GM23338 (cell line): ENCODE measurements around the gene CSPG4. TPM values are rescaled to one million over a fixed set of nuclear protein-coding genes. Genes with fewer than 3 reads are reported as not detected.

Source experiments
- ATAC-seq: fragments of 200-7000 bp; cut with Tn5 transposase; 3 replicates; pipeline ENCODE4 v1.9.1; 2020
- DNase-seq: peaks from one replicate; pipeline ENCODE4 v3.0.0-alpha.2; 2015; ENCODE audit warnings: low spot score
- H2AFZ ChIP-seq: fragments of 200-600 bp; sonication (generic); 2 replicates; pipeline ENCODE4 v1.8.0; 2016; ENCODE audit warnings: antibody characterized with exemption, mild to moderate bottlenecking, moderate library complexity
- H3F3A ChIP-seq: fragments of 200-600 bp; sonication (generic); replicated peaks from 2 replicates; pipeline ENCODE4 v1.8.0; 2017; ENCODE audit warnings: antibody characterized with exemption, mixed run types, low read depth
- H3K27ac ChIP-seq: fragments of 200-600 bp; sonication (generic); 2 replicates; pipeline ENCODE4 v1.6.1; 2016; ENCODE audit warnings: low read depth
- H3K27me3 ChIP-seq: fragments of 200-600 bp; sonication (generic); 2 replicates; pipeline ENCODE4 v1.8.0; 2016; ENCODE audit warnings: mild to moderate bottlenecking, mixed run types, moderate library complexity; ENCODE audit not compliant: insufficient read depth
- H3K36me3 ChIP-seq: fragments of 200-600 bp; sonication (generic); 2 replicates; pipeline ENCODE4 v1.8.0; 2016; ENCODE audit warnings: mild to moderate bottlenecking; ENCODE audit not compliant: insufficient read depth
- H3K4me1 ChIP-seq: fragments of 200-600 bp; sonication (generic); 2 replicates; pipeline ENCODE4 v1.8.0; 2016; ENCODE audit warnings: mild to moderate bottlenecking, moderate library complexity; ENCODE audit not compliant: insufficient read depth
- H3K4me2 ChIP-seq: fragments of 200-600 bp; sonication (generic); 2 replicates; pipeline ENCODE4 v1.7.1; 2017; ENCODE audit warnings: mixed run types
- H3K4me3 ChIP-seq: fragments of 200-600 bp; sonication (generic); 2 replicates; pipeline ENCODE4 v1.6.1; 2016; ENCODE audit warnings: mixed run types
- H3K79me2 ChIP-seq: fragments of 200-600 bp; sonication (generic); replicated peaks from 2 replicates; pipeline ENCODE4 v1.8.0; 2017; ENCODE audit warnings: mild to moderate bottlenecking; ENCODE audit not compliant: insufficient read depth
- H3K9me2 ChIP-seq: fragments of 200-600 bp; sonication (generic); 2 replicates; pipeline ENCODE4 v1.8.0; 2017; ENCODE audit not compliant: insufficient read depth
- H4K20me1 ChIP-seq: fragments of 200-600 bp; sonication (generic); replicated peaks from 2 replicates; pipeline ENCODE4 v1.8.0; 2017; ENCODE audit warnings: mild to moderate bottlenecking; ENCODE audit not compliant: insufficient read depth
- H3K27ac Mint-ChIP-seq: 2 replicates; pipeline ENCODE4 v1.8.0; 2020; ENCODE audit warnings: inconsistent platforms, mild to moderate bottlenecking, moderate library complexity, mixed read lengths
- H3K27me3 Mint-ChIP-seq: 3 replicates; pipeline ENCODE4 v1.8.0; 2022; ENCODE audit warnings: low read depth, mild to moderate bottlenecking, moderate library complexity, mixed read lengths, inconsistent platforms; ENCODE audit not compliant: insufficient read depth, poor library complexity
- H3K36me3 Mint-ChIP-seq: 3 replicates; pipeline ENCODE4 v1.8.0; 2021; ENCODE audit warnings: low read depth, mild to moderate bottlenecking, inconsistent platforms, moderate library complexity, mixed read lengths
- H3K4me1 Mint-ChIP-seq: 3 replicates; pipeline ENCODE4 v1.8.0; 2020; ENCODE audit warnings: mild to moderate bottlenecking, inconsistent platforms, mixed read lengths
- H3K4me3 Mint-ChIP-seq: 3 replicates; pipeline ENCODE4 v1.8.0; 2021; ENCODE audit warnings: moderate library complexity, mild to moderate bottlenecking, inconsistent platforms, mixed read lengths
- H3K9me3 Mint-ChIP-seq: 3 replicates; pipeline ENCODE4 v1.8.0; 2020; ENCODE audit warnings: moderate library complexity, mild to moderate bottlenecking, inconsistent platforms, mixed read lengths
- CREB1 ChIP-seq: fragments of 250-450 bp; sonication (Bioruptor Pico); IDR thresholded peaks from 2 replicates; pipeline ENCODE4 v1.5.0; 2020; ENCODE audit warnings: low read depth, mild to moderate bottlenecking, moderate library complexity
- EZH2 ChIP-seq: fragments of 200-600 bp; sonication (generic); IDR thresholded peaks from one replicate; pipeline ENCODE4 v1.8.0; 2017; ENCODE audit warnings: antibody characterized with exemption, mild to moderate bottlenecking, low read depth; ENCODE audit not compliant: unreplicated experiment
- EZH2phosphoT487 ChIP-seq: fragments of 200-600 bp; sonication (generic); IDR thresholded peaks from one replicate; pipeline ENCODE4 v1.8.1; 2018; ENCODE audit warnings: antibody characterized with exemption; ENCODE audit not compliant: unreplicated experiment
- JUNB ChIP-seq: IDR thresholded peaks from one replicate; pipeline ENCODE4 v1.6.1; 2016; ENCODE audit warnings: antibody characterized with exemption; ENCODE audit not compliant: unreplicated experiment
- STAT1 ChIP-seq: IDR thresholded peaks from one replicate; pipeline ENCODE4 v1.6.1; 2016; ENCODE audit warnings: antibody characterized with exemption; ENCODE audit not compliant: unreplicated experiment
- polyA plus RNA-seq: library from polyadenylated mRNA; unstranded; fragments of >200 nt; fragmentation: Nextera tagmentation; extraction: Ambion mirVana; gene quantifications from 2 replicates; pipeline ENCODE4 v1.2.1, GENCODE V29; 2016
- total RNA-seq: library from RNA; depleted of rRNA; stranded (reverse); fragments of >200 nt; shearing (Covaris generic); gene quantifications from 2 replicates; pipeline ENCODE4 v1.2.3, GENCODE V29; 2014
- TF ChIP-seq, protein P1 (sequence below): fragments of 250-450 bp; sonication (Bioruptor Pico); IDR thresholded peaks from 2 replicates; pipeline ENCODE4 v1.5.0; 2020; ENCODE audit warnings: mild to moderate bottlenecking, moderate library complexity
- TF ChIP-seq, protein P2 (sequence below), 2 experiments: fragments of 200-600 bp in 1 of 2; sonication (generic) in 1 of 2; conservative IDR thresholded peaks; 2 replicates each; pipeline versions ENCODE4 v1.5.1 to v1.6.1; 2016 to 2017; ENCODE audit warnings: antibody characterized with exemption in 2 of 2, low read depth in 2 of 2, mild to moderate bottlenecking in 2 of 2, moderate library complexity in 1 of 2
- TF ChIP-seq, protein P3 (sequence below): IDR thresholded peaks from one replicate; pipeline ENCODE4 v1.6.1; 2018; ENCODE audit warnings: antibody characterized with exemption; ENCODE audit not compliant: unreplicated experiment

The CSPG4 gene
- total and polyA plus RNA-seq, 2 experiments from 2014 or later, result 0.27 to 4.0 TPM

DNA sequence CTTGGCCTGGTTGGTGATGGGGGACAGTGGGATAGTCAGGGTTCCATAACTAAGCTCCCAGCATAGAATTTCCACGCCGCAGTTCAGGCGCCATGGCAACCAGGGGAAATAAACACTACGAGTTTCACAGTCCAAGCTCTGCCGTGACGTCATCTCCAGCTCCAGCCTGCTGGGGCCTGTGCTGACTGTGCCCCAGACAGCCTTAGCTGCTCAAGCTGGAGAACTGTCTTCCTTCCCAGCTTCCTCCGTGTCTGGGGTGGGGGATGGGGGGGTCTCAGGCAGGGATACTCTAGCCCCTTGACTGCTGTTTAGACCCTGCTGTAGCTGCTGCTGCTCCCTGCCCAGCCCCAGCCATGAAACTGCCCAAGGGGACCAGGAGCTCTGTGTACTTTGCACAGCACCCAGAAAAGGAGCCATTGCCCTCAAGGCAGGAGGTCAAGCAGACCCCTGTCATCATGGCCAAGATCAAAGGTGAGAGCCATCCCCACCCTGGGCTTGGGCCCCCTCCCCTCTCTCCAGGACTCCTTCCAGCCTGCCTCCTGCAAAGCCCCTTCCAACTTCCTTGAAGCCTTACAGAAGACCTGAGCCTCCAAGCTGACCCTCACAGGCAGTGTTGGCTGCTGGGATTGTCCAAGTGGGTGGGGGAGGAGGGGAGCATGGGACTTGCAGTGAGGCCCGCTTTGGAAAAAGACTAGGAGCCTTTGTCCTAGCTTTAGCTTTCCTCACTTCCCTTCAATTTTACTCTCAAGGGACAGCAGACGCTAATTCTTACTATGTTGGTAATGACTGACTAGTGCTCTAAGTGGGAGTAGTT, 11.4 kb upstream of the CSPG4 start:
- Mint-ChIP-seq H3K4me1 (peaks cover 12% of the 10 kb centered on the region), H3K27ac (no peak overlapping the region), H3K27me3 (peaks cover 28% of the 10 kb centered on the region), H3K4me3 (no peak overlapping the region), H3K36me3 (no peaks in the 10 kb centered on the region), H3K9me3 (no peaks in the 10 kb centered on the region)
- Histone ChIP-seq H2AFZ (no peak overlapping the region), H3K9me2 (no peaks in the 10 kb centered on the region), H4K20me1 (no peaks in the 10 kb centered on the region), H3K27ac (no peak overlapping the region), H3K79me2 (no peaks in the 10 kb centered on the region), H3K4me1 (no peaks in the 10 kb centered on the region), H3K4me3 (no peak overlapping the region), H3K4me2 (no peak overlapping the region), H3K27me3 (no peaks in the 10 kb centered on the region), H3F3A (no peaks in the 10 kb centered on the region), H3K36me3 (no peaks in the 10 kb centered on the region)
- DNase-seq (peak; percentile 45), ATAC-seq (no peak)
- TF ChIP-seq JUNB (no peak), CREB1 (CRISPR knock-in tag) (0 out of 2 replicates have a peak, but pooled peaks have one; percentile 26)

DNA sequence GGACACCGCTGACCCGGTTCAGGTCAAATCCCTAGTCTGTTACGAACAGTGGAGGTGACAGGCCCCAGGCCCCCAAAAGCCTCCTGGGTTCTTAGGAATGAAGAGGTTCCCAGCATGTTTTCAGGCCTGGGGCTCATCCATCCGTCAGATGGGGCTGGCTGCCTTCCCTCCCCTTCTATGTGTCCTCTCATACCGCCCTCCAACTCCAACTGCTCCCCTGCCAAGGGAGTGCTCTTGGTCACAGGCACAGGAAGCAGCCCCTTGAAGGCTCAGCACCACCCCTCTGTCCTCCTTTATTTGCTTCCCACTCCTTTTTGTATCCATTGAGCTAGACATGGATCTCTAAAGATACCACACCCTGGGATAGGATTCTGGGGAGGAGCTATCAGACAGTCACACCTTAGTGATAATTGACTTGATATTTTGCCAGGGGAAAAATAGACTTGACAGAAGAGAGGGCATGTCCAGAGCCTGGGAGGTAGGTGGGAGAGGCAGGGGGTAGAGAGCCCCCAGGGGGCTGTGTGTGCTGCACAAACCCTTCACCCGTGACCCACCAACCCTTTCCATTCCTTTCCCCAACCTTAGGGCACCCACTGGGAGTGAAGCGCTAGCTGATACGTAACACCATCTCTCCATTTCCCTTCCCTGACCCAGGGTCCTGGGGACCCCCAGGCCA, 10.7 kb upstream of the CSPG4 start:
- no peak overlapping the region for H2AFZ ChIP-seq
- H3K4me2 ChIP-seq, result no peak overlapping the region
- H3K27ac Mint-ChIP-seq, result no peak overlapping the region
- H3K79me2 ChIP-seq, result no peaks in the 10 kb centered on the region
- peaks cover 12% of the 10 kb centered on the region for H3K4me1 Mint-ChIP-seq
- H3K4me3 ChIP-seq, result no peak overlapping the region
- no peaks in the 10 kb centered on the region for H3K36me3 Mint-ChIP-seq
- no peaks in the 10 kb centered on the region for H3K4me1 ChIP-seq
- H3K9me2 ChIP-seq, result no peaks in the 10 kb centered on the region
- no peaks in the 10 kb centered on the region for H3F3A ChIP-seq
- H3K27ac ChIP-seq, result no peak overlapping the region
- H3K9me3 Mint-ChIP-seq, result no peaks in the 10 kb centered on the region
- DNase-seq (no peak), ATAC-seq (no peak)
- no peaks in the 10 kb centered on the region for H4K20me1 ChIP-seq
- peaks cover 28% of the 10 kb centered on the region for H3K27me3 Mint-ChIP-seq
- H3K36me3 ChIP-seq, result no peaks in the 10 kb centered on the region
- H3K4me3 Mint-ChIP-seq, result no peak overlapping the region
- H3K27me3 ChIP-seq, result no peaks in the 10 kb centered on the region
- TF ChIP-seq, protein P1, sequence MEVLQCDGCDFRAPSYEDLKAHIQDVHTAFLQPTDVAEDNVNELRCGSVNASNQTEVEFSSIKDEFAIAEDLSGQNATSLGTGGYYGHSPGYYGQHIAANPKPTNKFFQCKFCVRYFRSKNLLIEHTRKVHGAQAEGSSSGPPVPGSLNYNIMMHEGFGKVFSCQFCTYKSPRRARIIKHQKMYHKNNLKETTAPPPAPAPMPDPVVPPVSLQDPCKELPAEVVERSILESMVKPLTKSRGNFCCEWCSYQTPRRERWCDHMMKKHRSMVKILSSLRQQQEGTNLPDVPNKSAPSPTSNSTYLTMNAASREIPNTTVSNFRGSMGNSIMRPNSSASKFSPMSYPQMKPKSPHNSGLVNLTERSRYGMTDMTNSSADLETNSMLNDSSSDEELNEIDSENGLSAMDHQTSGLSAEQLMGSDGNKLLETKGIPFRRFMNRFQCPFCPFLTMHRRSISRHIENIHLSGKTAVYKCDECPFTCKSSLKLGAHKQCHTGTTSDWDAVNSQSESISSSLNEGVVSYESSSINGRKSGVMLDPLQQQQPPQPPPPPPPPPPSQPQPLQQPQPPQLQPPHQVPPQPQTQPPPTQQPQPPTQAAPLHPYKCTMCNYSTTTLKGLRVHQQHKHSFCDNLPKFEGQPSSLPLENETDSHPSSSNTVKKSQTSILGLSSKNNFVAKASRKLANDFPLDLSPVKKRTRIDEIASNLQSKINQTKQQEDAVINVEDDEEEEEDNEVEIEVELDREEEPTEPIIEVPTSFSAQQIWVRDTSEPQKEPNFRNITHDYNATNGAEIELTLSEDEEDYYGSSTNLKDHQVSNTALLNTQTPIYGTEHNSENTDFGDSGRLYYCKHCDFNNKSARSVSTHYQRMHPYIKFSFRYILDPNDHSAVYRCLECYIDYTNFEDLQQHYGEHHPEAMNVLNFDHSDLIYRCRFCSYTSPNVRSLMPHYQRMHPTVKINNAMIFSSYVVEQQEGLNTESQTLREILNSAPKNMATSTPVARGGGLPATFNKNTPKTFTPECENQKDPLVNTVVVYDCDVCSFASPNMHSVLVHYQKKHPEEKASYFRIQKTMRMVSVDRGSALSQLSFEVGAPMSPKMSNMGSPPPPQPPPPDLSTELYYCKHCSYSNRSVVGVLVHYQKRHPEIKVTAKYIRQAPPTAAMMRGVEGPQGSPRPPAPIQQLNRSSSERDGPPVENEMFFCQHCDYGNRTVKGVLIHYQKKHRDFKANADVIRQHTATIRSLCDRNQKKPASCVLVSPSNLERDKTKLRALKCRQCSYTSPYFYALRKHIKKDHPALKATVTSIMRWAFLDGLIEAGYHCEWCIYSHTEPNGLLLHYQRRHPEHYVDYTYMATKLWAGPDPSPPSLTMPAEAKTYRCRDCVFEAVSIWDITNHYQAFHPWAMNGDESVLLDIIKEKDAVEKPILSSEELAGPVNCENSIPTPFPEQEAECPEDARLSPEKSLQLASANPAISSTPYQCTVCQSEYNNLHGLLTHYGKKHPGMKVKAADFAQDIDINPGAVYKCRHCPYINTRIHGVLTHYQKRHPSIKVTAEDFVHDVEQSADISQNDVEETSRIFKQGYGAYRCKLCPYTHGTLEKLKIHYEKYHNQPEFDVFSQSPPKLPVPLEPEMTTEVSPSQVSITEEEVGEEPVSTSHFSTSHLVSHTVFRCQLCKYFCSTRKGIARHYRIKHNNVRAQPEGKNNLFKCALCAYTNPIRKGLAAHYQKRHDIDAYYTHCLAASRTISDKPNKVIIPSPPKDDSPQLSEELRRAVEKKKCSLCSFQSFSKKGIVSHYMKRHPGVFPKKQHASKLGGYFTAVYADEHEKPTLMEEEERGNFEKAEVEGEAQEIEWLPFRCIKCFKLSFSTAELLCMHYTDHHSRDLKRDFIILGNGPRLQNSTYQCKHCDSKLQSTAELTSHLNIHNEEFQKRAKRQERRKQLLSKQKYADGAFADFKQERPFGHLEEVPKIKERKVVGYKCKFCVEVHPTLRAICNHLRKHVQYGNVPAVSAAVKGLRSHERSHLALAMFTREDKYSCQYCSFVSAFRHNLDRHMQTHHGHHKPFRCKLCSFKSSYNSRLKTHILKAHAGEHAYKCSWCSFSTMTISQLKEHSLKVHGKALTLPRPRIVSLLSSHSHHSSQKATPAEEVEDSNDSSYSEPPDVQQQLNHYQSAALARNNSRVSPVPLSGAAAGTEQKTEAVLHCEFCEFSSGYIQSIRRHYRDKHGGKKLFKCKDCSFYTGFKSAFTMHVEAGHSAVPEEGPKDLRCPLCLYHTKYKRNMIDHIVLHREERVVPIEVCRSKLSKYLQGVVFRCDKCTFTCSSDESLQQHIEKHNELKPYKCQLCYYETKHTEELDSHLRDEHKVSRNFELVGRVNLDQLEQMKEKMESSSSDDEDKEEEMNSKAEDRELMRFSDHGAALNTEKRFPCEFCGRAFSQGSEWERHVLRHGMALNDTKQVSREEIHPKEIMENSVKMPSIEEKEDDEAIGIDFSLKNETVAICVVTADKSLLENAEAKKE (CRISPR knock-in tag), result no peak
- TF ChIP-seq EZH2phosphoT487, result no peak
- TF ChIP-seq, protein P2, sequence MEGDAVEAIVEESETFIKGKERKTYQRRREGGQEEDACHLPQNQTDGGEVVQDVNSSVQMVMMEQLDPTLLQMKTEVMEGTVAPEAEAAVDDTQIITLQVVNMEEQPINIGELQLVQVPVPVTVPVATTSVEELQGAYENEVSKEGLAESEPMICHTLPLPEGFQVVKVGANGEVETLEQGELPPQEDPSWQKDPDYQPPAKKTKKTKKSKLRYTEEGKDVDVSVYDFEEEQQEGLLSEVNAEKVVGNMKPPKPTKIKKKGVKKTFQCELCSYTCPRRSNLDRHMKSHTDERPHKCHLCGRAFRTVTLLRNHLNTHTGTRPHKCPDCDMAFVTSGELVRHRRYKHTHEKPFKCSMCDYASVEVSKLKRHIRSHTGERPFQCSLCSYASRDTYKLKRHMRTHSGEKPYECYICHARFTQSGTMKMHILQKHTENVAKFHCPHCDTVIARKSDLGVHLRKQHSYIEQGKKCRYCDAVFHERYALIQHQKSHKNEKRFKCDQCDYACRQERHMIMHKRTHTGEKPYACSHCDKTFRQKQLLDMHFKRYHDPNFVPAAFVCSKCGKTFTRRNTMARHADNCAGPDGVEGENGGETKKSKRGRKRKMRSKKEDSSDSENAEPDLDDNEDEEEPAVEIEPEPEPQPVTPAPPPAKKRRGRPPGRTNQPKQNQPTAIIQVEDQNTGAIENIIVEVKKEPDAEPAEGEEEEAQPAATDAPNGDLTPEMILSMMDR (conservative IDR thresholded peaks at IDR 0.05; ENCODE audit: low read depth in 2 of 2), result no peak
- no peak for TF ChIP-seq STAT1
- TF ChIP-seq, protein P3, sequence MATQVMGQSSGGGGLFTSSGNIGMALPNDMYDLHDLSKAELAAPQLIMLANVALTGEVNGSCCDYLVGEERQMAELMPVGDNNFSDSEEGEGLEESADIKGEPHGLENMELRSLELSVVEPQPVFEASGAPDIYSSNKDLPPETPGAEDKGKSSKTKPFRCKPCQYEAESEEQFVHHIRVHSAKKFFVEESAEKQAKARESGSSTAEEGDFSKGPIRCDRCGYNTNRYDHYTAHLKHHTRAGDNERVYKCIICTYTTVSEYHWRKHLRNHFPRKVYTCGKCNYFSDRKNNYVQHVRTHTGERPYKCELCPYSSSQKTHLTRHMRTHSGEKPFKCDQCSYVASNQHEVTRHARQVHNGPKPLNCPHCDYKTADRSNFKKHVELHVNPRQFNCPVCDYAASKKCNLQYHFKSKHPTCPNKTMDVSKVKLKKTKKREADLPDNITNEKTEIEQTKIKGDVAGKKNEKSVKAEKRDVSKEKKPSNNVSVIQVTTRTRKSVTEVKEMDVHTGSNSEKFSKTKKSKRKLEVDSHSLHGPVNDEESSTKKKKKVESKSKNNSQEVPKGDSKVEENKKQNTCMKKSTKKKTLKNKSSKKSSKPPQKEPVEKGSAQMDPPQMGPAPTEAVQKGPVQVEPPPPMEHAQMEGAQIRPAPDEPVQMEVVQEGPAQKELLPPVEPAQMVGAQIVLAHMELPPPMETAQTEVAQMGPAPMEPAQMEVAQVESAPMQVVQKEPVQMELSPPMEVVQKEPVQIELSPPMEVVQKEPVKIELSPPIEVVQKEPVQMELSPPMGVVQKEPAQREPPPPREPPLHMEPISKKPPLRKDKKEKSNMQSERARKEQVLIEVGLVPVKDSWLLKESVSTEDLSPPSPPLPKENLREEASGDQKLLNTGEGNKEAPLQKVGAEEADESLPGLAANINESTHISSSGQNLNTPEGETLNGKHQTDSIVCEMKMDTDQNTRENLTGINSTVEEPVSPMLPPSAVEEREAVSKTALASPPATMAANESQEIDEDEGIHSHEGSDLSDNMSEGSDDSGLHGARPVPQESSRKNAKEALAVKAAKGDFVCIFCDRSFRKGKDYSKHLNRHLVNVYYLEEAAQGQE, result no peak
- no peak for TF ChIP-seq EZH2
